ENCODE data around the gene NPHP4. TPM values are rescaled to one million over a fixed set of nuclear protein-coding genes. Genes with fewer than 3 reads are reported as not detected.
A peak's percentile ranks its signal among the peaks of the same experiment; 100 is the strongest.

The NPHP4 gene
- total RNA-seq, 6 experiments from 2014 or later = 5.0 to 6.8 (median 6.0) TPM

DNA sequence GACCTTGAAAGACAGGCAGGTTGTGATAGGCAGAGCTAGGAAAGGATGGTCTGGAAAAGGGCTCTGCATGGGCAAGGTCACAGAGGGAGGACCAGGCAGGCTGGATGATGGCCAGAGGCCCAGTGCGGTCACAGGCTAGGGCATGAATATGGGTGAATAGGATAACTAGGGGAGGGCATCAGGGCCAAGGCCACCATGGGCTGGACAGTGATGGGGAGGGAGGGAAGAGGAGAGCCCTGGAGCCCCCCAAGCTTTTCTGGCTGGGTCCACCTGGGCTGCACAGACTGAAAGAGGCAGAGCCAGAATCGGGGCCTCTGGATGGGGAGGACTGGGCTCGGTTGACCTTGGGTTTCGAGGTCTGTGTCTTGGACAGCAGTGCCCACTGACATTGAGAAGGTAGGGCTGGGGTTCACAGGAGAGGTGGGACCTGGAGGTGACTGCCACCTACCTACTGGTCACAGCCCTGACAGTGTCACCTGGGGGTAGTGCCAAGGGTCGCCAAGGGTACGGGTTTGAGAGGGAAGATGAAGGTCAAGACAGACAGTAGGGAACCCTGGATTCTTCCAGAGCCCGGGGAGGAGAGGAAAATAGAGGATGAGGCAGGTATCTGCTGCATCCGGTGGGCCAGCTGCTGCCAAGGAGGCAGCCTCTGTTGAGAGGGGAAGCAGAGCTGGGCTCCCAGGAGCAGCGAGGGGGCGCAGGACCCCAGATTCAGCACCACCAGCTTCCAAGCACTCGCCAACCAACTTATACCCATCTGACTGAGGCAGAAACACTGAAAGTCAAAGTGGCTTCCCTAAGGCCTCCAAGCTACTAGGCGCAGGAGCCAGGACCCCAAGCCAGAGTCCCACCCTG lies 6.1 kb upstream of the NPHP4 start:
- DNase-seq = no peak
- TF ChIP-seq, protein P1, sequence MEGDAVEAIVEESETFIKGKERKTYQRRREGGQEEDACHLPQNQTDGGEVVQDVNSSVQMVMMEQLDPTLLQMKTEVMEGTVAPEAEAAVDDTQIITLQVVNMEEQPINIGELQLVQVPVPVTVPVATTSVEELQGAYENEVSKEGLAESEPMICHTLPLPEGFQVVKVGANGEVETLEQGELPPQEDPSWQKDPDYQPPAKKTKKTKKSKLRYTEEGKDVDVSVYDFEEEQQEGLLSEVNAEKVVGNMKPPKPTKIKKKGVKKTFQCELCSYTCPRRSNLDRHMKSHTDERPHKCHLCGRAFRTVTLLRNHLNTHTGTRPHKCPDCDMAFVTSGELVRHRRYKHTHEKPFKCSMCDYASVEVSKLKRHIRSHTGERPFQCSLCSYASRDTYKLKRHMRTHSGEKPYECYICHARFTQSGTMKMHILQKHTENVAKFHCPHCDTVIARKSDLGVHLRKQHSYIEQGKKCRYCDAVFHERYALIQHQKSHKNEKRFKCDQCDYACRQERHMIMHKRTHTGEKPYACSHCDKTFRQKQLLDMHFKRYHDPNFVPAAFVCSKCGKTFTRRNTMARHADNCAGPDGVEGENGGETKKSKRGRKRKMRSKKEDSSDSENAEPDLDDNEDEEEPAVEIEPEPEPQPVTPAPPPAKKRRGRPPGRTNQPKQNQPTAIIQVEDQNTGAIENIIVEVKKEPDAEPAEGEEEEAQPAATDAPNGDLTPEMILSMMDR (IDR thresholded peaks at IDR 0.05) = no peak
- Mint-ChIP-seq H3K4me3 (no peak overlapping the region), H3K9me3 (no peaks in the 10 kb centered on the region), H3K27me3 (ENCODE audit: insufficient read depth) (peaks cover 3% of the 10 kb centered on the region), H3K27ac (no peak overlapping the region), H3K4me1 (ENCODE audit: low read depth) (peaks cover 14% of the 10 kb centered on the region), H3K36me3 (ENCODE audit: low read depth) (no peaks in the 10 kb centered on the region)

DNA sequence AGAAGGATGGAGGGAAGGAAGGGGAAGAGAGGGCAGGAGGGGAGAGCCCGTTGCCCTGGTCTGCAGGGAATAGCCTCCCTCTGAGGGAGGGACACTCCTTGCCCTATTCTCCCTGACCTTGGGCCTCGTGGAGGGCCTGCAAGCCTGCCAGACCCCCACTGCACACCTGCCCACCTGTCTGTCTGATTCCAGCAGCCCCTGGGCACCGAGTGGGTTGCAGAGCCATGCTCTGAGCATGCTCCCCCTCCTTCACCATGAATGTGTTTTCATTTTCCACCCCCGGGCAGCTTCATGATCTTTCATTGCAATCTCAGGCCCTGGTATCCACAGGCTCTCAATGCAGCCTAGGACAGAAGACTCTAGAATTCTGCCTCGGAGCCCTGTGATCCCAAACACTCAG lies 5.1 kb upstream of the NPHP4 start:
- Mint-ChIP-seq H3K27ac (no peak overlapping the region), H3K27me3 (ENCODE audit: insufficient read depth) (peaks cover 3% of the 10 kb centered on the region), H3K36me3 (ENCODE audit: low read depth) (no peaks in the 10 kb centered on the region), H3K4me3 (no peak overlapping the region), H3K9me3 (no peaks in the 10 kb centered on the region), H3K4me1 (ENCODE audit: low read depth) (peaks cover 14% of the 10 kb centered on the region)
- TF ChIP-seq, protein P1 (IDR thresholded peaks at IDR 0.05) = no peak
- DNase-seq = no peak

DNA sequence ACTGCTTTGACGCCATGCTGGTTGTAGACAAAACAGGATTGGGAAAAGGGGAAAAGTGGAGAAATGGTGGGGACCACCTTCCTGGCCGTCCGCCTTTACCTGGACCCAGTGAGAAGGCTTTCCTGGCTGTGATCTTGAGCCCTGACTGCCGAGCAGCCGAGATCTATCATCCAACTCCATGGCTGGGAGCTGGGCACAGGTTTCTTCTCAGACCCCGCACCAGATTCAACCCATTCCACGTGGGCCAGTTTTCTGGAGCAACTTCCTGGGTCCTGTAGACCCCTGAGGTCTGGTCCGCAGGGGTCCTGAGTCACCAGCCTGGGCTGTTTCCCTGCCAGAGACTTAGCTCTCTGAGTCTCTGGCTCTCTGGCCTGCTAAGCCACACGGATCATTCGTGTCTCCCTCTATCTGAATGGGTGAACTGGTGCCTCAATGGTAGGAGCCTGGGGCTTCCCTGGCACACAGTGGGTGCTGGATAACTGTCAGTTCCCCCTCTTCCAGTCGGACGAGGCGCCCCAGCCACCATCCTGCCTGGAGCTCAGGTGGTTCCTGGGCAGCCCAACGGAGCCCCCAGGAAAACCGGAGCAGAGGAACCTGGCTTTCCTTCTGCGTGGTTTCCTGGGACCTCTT lies 4.5 kb upstream of the NPHP4 start:
- H3K27me3 Mint-ChIP-seq (ENCODE audit: insufficient read depth) = peaks cover 3% of the 10 kb centered on the region
- H3K27ac Mint-ChIP-seq = no peak overlapping the region
- H3K4me3 Mint-ChIP-seq = no peak overlapping the region
- H3K4me1 Mint-ChIP-seq (ENCODE audit: low read depth) = peaks cover 14% of the 10 kb centered on the region
- H3K9me3 Mint-ChIP-seq = no peaks in the 10 kb centered on the region
- TF ChIP-seq, protein P1 (IDR thresholded peaks at IDR 0.05) = no peak
- no peaks in the 10 kb centered on the region for H3K36me3 Mint-ChIP-seq (ENCODE audit: low read depth)
- DNase-seq = no peak

DNA sequence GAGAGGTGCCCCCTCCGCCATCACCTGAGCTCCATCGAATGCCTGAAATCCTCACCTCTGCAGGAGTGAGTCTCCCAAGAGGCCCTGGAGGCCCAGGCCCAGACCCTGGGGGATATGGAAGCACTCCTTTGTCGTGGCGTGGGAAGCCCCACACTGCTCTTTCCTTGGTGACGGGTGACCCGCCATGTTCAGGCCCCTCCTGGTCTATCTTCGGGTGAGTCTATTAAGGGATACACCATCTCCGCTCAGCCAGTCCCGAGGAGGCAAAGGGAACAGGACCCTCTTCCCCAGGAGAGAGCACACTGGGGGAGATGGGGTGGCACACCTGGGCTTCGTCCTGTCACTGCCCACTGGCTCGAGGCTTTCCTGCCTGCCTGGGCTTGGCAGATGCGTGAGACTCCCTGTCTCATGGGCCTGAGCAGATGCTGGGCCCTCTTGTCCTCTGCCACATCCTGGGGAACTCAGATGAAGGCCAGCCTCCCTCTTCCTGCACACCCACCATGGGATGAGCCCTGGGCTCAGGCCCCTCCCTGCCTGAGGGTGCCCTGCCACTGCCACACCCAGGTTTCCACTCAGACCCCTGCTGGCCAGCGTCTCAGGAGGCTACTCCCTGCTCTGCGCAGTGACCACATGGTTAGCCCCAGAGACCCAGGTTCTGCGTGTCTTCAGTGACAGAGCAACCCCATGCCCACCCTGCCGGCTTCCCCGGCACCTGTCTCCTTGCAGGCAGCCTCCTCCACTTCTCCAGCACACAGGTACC lies 3.8 kb upstream of the NPHP4 start:
- Mint-ChIP-seq H3K4me1 (ENCODE audit: low read depth) (peaks cover 16% of the 10 kb centered on the region), H3K4me3 (no peak overlapping the region)
- TF ChIP-seq, protein P1 (IDR thresholded peaks at IDR 0.05) = no peak

DNA sequence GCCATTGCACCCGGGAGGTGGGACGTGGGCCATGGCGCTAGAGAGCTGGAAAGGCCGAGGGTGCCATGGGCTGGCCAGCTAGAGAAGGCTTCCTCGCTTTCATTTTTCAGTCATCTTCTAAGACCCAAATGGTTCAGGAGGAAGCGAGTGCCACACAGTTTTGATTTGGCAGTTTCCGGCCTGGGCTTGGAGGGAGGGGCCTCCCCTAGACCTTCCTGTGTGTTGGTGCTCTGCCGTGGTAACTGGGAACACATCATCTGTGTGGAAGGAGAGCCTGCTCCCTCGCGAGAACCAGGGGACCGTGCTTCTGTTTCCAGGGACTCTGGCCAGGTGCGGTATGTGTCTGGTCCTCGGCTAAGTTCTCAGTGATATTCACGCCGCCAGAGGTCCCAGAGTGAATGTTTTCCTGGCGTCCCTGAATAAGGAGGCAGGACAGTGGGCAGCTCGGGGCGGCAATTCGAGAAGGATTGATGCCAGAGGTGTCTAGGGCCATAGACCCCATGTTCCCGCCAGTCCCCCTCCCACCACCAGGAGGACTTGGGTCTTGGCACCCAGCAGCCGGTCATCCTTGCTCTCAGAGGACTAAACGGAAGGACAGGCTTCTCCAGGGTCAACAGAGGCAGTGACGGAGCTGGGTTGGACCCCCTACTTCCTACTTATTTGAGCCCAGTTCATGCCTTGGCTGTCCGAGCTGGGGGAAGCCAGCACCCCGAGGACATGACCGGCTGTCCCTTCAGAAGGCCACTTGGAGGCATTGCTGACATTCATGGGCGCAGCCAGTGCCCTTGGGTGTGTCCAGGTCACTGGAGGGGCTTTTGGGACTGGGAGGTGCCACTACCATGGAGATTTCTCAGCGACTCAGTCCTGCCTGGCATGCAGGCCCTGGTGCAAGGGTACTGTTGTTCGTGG lies 2.7 kb upstream of the NPHP4 start:
- no peak overlapping the region for H3K27ac Mint-ChIP-seq
- peaks cover 3% of the 10 kb centered on the region for H3K27me3 Mint-ChIP-seq (ENCODE audit: insufficient read depth)
- H3K9me3 Mint-ChIP-seq = no peaks in the 10 kb centered on the region
- DNase-seq = no peak
- TF ChIP-seq, protein P1 (IDR thresholded peaks at IDR 0.05) = peak; percentile 47
- H3K36me3 Mint-ChIP-seq (ENCODE audit: low read depth) = no peaks in the 10 kb centered on the region
- H3K4me1 Mint-ChIP-seq (ENCODE audit: low read depth) = peaks cover 22% of the 10 kb centered on the region
- H3K4me3 Mint-ChIP-seq = no peak overlapping the region

More for the DNA sequence above, 3.8 kb upstream of the NPHP4 start:
- no peaks in the 10 kb centered on the region for H3K36me3 Mint-ChIP-seq (ENCODE audit: low read depth)
- peaks cover 3% of the 10 kb centered on the region for H3K27me3 Mint-ChIP-seq (ENCODE audit: insufficient read depth)
- no peak overlapping the region for H3K27ac Mint-ChIP-seq
- no peaks in the 10 kb centered on the region for H3K9me3 Mint-ChIP-seq
- no peak for DNase-seq
